ENCODE data around the gene DLST. TPM values are rescaled to one million over a fixed set of nuclear protein-coding genes. Genes with fewer than 3 reads are reported as not detected.

DLST gene
- polyA plus RNA-seq, 3 donors: 6.7 to 76.5 (median 7.3) TPM

DNA sequence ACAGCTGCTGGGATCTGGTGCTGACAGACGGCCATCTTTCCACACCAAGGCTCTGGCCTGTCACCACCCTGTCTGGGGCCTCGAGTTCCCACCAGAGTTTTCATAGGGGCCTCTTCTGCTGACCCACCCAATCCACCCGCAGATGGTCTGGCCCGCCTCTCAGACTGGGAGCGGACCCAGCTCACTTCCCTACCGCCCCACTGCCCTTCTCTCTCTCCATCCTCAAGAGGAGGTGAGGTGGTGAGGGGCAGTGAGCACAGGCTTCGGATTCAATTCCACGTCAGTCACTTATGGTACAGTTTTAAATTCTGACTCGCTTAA is 53.6 kb downstream of the DLST start:
- Histone ChIP-seq H3K9me3 (replicated peaks in 1 of 2; ENCODE audit: control insufficient read depth in 1 of 2, insufficient read depth in 1 of 2, low read length in 2 of 2) (no peaks in the 10 kb centered on the region), H3K36me3 (replicated peaks in 1 of 2; ENCODE audit: control insufficient read depth in 1 of 2, insufficient read depth in 2 of 2, low read length in 2 of 2) (no peaks in the 10 kb centered on the region), H3K4me3 (replicated peaks in 1 of 3; ENCODE audit: low read depth in 2 of 3, low read length in 3 of 3) (no peak overlapping the region), H3K27me3 (ENCODE audit: control insufficient read depth in 2 of 2, insufficient read depth in 2 of 2, low read length in 2 of 2) (no peaks in the 10 kb centered on the region), H3K4me2 (replicated peaks; ENCODE audit: extremely low read depth, low read length, poor library complexity, severe bottlenecking) (no peak overlapping the region), H3K9ac (ENCODE audit: insufficient read depth, low read length, poor library complexity, severe bottlenecking) (no peak overlapping the region), H3K27ac (ENCODE audit: low read depth in 1 of 2, low read length in 2 of 2) (no peak overlapping the region), H3K79me2 (ENCODE audit: insufficient read depth, low read length) (no peaks in the 10 kb centered on the region), H3K4me1 (ENCODE audit: control insufficient read depth in 1 of 2, insufficient read depth in 2 of 2, low read length in 2 of 2) (peaks cover 23 to 28% of the 10 kb centered on the region in 2 donors), H2AFZ (ENCODE audit: insufficient read depth, low read depth, low read length, poor library complexity, severe bottlenecking) (no peak overlapping the region), H4K20me1 (ENCODE audit: insufficient read depth, low read length) (no peaks in the 10 kb centered on the region)
- TF ChIP-seq, protein P1, sequence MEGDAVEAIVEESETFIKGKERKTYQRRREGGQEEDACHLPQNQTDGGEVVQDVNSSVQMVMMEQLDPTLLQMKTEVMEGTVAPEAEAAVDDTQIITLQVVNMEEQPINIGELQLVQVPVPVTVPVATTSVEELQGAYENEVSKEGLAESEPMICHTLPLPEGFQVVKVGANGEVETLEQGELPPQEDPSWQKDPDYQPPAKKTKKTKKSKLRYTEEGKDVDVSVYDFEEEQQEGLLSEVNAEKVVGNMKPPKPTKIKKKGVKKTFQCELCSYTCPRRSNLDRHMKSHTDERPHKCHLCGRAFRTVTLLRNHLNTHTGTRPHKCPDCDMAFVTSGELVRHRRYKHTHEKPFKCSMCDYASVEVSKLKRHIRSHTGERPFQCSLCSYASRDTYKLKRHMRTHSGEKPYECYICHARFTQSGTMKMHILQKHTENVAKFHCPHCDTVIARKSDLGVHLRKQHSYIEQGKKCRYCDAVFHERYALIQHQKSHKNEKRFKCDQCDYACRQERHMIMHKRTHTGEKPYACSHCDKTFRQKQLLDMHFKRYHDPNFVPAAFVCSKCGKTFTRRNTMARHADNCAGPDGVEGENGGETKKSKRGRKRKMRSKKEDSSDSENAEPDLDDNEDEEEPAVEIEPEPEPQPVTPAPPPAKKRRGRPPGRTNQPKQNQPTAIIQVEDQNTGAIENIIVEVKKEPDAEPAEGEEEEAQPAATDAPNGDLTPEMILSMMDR (IDR thresholded peaks at IDR 0.05): no peak
- Mint-ChIP-seq H3K36me3 (no peaks in the 10 kb centered on the region), H3K27me3 (ENCODE audit: low read depth in 3 of 3) (peaks cover 4 to 7% (median 5%) of the 10 kb centered on the region in 3 donors), H3K9me3 (peaks cover 0 to 5% (median 1%) of the 10 kb centered on the region in 7 donors), H3K4me3 (no peak overlapping the region), H3K27ac (no peak overlapping the region), H3K4me1 (peaks cover 34% of the 10 kb centered on the region)
- DNase-seq: no peak
- intact Hi-C loops (cut with micrococcal nuclease): no loop called here
- no CpG with 5 or more reads among the region's 9 CpGs for WGBS (ENCODE audit: insufficient coverage)

DNA sequence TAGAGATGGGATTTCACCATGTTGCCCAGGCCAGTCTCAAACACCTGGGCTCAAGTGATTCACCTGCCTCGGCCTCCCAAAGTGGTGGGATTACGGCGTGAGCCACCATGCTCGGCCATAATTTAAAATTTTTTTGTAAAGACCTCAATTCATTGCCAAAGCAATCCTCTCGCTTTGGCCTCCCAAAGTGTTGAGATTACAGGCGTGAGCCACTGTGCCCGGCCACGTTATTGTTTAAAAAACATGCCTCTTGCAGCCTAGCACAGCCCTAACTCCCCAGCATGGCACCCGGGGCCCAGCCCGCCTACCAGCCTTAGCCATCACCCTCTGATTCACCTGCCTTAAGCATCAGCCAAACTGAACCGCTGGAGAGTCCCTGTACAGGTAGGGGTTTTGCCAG is 54.4 kb downstream of the DLST start:
- peaks cover 31 to 36% of the 10 kb centered on the region in 2 donors for H3K4me1 ChIP-seq (ENCODE audit: control insufficient read depth in 1 of 2, insufficient read depth in 2 of 2, low read length in 2 of 2)
- no peak overlapping the region for H2AFZ ChIP-seq (ENCODE audit: insufficient read depth, low read depth, low read length, poor library complexity, severe bottlenecking)
- no peak overlapping the region for H3K4me3 ChIP-seq (replicated peaks in 1 of 3; ENCODE audit: low read depth in 2 of 3, low read length in 3 of 3)
- TF ChIP-seq, protein P1 (IDR thresholded peaks at IDR 0.05): no peak
- Mint-ChIP-seq H3K9me3 (peaks cover 0 to 5% (median 1%) of the 10 kb centered on the region in 7 donors), H3K4me3 (no peak overlapping the region), H3K4me1 (peaks cover 43% of the 10 kb centered on the region), H3K36me3 (no peaks in the 10 kb centered on the region), H3K27ac (peak overlapping the region in 1 of 7 donors; percentile 36), H3K27me3 (ENCODE audit: low read depth in 3 of 3) (peaks cover 4 to 9% (median 5%) of the 10 kb centered on the region in 3 donors)
- intact Hi-C loops (cut with micrococcal nuclease): no loop called here
- no peaks in the 10 kb centered on the region for H4K20me1 ChIP-seq (ENCODE audit: insufficient read depth, low read length)
- H3K4me2 ChIP-seq (replicated peaks; ENCODE audit: extremely low read depth, low read length, poor library complexity, severe bottlenecking): no peak overlapping the region
- H3K36me3 ChIP-seq (replicated peaks in 1 of 2; ENCODE audit: control insufficient read depth in 1 of 2, insufficient read depth in 2 of 2, low read length in 2 of 2): no peaks in the 10 kb centered on the region
- no peak for DNase-seq
- H3K79me2 ChIP-seq (ENCODE audit: insufficient read depth, low read length): no peaks in the 10 kb centered on the region
- no peaks in the 10 kb centered on the region for H3K27me3 ChIP-seq (ENCODE audit: control insufficient read depth in 2 of 2, insufficient read depth in 2 of 2, low read length in 2 of 2)
- 99% methylated on average over 8 of the region's 11 CpGs for WGBS (ENCODE audit: insufficient coverage)
- no peak overlapping the region for H3K27ac ChIP-seq (ENCODE audit: low read depth in 1 of 2, low read length in 2 of 2)
- H3K9me3 ChIP-seq (replicated peaks in 1 of 2; ENCODE audit: control insufficient read depth in 1 of 2, insufficient read depth in 1 of 2, low read length in 2 of 2): no peaks in the 10 kb centered on the region
- H3K9ac ChIP-seq (ENCODE audit: insufficient read depth, low read length, poor library complexity, severe bottlenecking): no peak overlapping the region
